ENCODE data around the gene NEURL1B. TPM values are rescaled to one million over a fixed set of nuclear protein-coding genes. Genes with fewer than 3 reads are reported as not detected.

NEURL1B gene
- total RNA-seq, 4 donors from 2014 or later: 8.7 to 18.8 (median 15.1) TPM

DNA sequence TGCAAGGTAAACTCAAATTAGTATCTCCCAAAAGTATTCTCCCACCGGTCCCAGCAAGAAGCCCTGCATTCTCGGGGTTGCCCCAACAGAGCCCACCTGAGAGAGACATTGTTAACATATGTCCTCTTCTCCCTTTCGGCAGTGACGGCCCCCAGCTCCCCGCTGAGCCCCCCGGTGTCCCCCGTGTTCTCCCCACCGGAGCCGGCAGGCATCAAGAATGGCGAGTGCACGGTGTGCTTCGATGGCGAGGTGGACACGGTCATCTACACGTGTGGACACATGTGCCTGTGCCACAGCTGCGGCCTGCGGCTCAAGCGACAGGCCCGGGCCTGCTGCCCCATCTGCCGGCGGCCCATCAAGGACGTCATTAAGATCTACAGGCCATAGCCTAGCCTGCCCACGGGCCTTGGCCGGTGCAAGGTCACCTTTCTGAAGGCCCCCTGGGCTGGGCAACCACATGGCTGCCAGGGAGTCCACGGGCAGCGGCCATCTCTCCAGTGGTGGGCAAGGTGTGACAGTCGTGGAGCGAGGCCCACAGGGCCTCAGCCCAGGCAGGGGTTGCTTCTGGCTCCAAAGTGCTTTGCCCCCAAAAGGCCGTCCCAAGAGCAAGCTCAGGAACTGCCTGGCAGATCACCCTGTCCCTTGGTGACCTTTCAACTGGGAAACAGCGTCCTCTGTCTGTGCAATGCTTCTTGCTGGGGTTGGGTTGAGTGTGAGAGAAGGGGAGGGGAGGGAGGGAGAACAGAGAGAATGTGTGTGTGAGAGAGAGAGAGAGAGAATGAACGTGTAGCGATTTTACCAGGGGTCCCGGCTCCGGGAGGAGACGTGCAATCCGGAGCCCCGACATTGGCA, 45.7 kb downstream of the NEURL1B start:
- H3K36me3 ChIP-seq: no peaks in the 10 kb centered on the region
- H3K4me3 ChIP-seq: no peak overlapping the region
- H3K27me3 ChIP-seq: no peaks in the 10 kb centered on the region
- intact Hi-C loops (cut with DNase I; ENCODE audit: low total_unique reads): no loop called here
- in situ Hi-C loops (cut with MboI; ENCODE audit: low sequenced_read_pairs in 4 of 4): no loop called here
- DNase-seq: no peak
- TF ChIP-seq, protein P1, sequence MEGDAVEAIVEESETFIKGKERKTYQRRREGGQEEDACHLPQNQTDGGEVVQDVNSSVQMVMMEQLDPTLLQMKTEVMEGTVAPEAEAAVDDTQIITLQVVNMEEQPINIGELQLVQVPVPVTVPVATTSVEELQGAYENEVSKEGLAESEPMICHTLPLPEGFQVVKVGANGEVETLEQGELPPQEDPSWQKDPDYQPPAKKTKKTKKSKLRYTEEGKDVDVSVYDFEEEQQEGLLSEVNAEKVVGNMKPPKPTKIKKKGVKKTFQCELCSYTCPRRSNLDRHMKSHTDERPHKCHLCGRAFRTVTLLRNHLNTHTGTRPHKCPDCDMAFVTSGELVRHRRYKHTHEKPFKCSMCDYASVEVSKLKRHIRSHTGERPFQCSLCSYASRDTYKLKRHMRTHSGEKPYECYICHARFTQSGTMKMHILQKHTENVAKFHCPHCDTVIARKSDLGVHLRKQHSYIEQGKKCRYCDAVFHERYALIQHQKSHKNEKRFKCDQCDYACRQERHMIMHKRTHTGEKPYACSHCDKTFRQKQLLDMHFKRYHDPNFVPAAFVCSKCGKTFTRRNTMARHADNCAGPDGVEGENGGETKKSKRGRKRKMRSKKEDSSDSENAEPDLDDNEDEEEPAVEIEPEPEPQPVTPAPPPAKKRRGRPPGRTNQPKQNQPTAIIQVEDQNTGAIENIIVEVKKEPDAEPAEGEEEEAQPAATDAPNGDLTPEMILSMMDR (IDR thresholded peaks at IDR 0.05 in 4 of 5, conservative IDR thresholded peaks at IDR 0.05 in 1 of 5): no peak
- no peak for TF ChIP-seq POLR2A (IDR thresholded peaks at IDR 0.05)
- peaks cover 0 to 8% of the 10 kb centered on the region in 2 donors for H3K4me1 ChIP-seq
- ATAC-seq: no peak
- peak overlapping the region; percentile 33 to 77 (median 73) for H3K27ac ChIP-seq
- H3K9me3 ChIP-seq: no peaks in the 10 kb centered on the region

DNA sequence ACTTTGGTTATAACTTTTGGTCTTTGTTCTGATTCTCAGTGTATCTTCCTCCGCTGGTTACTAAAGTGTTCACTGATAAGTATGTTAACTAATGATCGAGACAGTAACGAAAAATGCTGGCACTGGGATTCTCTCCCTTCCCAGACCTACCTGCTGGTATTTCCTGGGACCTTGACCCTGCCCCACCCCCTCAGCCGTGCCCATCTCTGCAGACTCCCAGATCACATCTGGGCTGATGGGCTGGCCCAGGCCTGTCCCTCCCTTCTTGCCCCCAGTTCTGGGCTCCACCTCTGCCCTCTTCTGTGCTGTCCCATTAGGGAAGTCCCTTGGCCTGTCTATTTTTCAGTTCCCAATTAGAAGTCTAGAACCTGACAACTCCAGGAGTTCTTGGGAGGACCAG, 46.9 kb downstream of the NEURL1B start:
- in situ Hi-C loops (cut with MboI; ENCODE audit: low sequenced_read_pairs in 4 of 4): no loop called here
- H3K36me3 ChIP-seq: no peaks in the 10 kb centered on the region
- H3K27me3 ChIP-seq: no peaks in the 10 kb centered on the region
- peaks cover 0 to 11% of the 10 kb centered on the region in 2 donors for H3K4me1 ChIP-seq
- TF ChIP-seq POLR2A (IDR thresholded peaks at IDR 0.05): no peak
- TF ChIP-seq, protein P1 (IDR thresholded peaks at IDR 0.05 in 4 of 5, conservative IDR thresholded peaks at IDR 0.05 in 1 of 5): no peak
- H3K9me3 ChIP-seq: no peaks in the 10 kb centered on the region
- DNase-seq: no peak
- peak overlapping the region; percentile 33 to 77 (median 73) for H3K27ac ChIP-seq
- no peak for ATAC-seq
- H3K4me3 ChIP-seq: no peak overlapping the region
- intact Hi-C loops (cut with DNase I; ENCODE audit: low total_unique reads): no loop called here

DNA sequence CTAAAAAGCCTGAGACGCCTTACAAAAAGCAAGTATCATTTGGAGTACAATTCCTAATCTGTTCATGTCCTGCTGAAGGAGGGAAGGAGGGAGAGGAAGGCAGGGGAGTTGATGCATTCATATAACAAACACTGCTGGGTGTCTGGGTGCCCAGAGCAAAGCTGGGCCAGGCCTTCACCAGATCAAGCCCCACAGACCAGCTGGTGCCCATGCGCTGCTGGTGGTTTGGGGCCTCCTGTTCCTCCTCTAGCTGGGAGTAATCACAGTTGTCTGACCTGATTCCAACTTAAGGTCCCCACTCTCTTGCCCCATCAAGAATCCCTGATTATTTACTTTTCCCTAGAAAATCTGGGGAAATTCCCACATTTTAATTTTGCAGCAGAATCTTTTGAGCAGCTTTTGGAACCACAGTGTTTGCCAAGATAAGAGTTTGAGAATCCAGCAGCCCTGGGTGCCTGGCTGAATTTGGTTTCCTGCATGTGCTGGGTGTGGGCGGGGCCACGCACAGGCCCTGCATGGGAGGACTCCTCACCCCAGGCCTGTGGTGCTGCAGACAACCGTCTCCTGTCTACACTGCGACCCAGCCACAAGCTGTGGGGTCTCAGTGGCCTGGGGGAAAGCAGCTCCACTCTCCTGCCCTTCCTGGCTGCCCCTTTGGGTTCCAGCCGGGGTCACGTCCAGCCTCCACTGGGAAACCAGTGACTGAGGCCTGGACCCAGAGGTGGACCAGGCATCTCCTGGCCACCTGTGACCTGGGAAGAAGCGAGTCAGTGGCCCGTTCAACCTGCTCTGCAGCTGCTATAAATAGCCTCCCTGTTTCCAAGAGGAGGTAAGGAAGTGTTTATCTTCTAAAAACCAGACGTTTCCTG, 47.5 kb downstream of the NEURL1B start:
- Histone ChIP-seq H3K27me3 (no peaks in the 10 kb centered on the region), H3K27ac (peak overlapping the region; percentile 37 to 77 (median 73)), H3K36me3 (no peaks in the 10 kb centered on the region), H3K9me3 (no peaks in the 10 kb centered on the region), H3K4me3 (no peak overlapping the region), H3K4me1 (peaks cover 0 to 11% of the 10 kb centered on the region in 2 donors)
- no peak for TF ChIP-seq POLR2A (IDR thresholded peaks at IDR 0.05)
- TF ChIP-seq, protein P1 (IDR thresholded peaks at IDR 0.05 in 4 of 5, conservative IDR thresholded peaks at IDR 0.05 in 1 of 5): no peak
- in situ Hi-C loops (cut with MboI; ENCODE audit: low sequenced_read_pairs in 4 of 4): no loop called here
- intact Hi-C loops (cut with DNase I; ENCODE audit: low total_unique reads): no loop called here
- ATAC-seq (no peak), DNase-seq (no peak)

DNA sequence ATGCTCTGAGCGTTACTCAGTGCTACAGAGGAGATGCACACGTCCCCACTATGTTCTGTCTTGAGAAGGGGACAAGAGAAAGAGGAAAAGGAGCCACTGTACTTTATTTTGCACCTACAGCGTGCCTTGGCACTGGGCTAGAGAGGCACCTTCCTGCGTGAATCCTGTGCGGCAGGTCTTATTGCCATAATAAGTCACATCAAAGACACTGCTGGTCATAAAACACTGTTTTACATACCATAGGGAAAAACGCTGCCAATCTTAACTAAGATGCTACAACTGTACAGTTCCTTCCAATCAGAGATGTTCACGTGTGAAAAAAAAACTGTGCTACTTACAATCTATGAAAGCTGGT, 48.1 kb downstream of the NEURL1B start:
- no peaks in the 10 kb centered on the region for H3K36me3 ChIP-seq
- H3K4me1 ChIP-seq: peaks cover 0 to 11% of the 10 kb centered on the region in 2 donors
- TF ChIP-seq, protein P1 (IDR thresholded peaks at IDR 0.05 in 4 of 5, conservative IDR thresholded peaks at IDR 0.05 in 1 of 5): no peak
- no peak for TF ChIP-seq POLR2A (IDR thresholded peaks at IDR 0.05)
- no peak for ATAC-seq
- no peaks in the 10 kb centered on the region for H3K27me3 ChIP-seq
- intact Hi-C loops (cut with DNase I; ENCODE audit: low total_unique reads): no loop called here
- no peak for DNase-seq
- H3K9me3 ChIP-seq: no peaks in the 10 kb centered on the region
- peak overlapping the region; percentile 37 to 77 (median 73) for H3K27ac ChIP-seq
- in situ Hi-C loops (cut with MboI; ENCODE audit: low sequenced_read_pairs in 4 of 4): no loop called here
- H3K4me3 ChIP-seq: no peak overlapping the region

Data from gastrocnemius medialis (tissue), 4 donors.